Sigmoid colon (tissue), 4 donors: ENCODE data around the gene BTC.
"Not testable (repeated sequence)": the region's sequence is repeated elsewhere in the genome, so short reads cannot be mapped to it uniquely, and the experiment has no call there.

Experiments
- EP300 ChIP-seq, 4 donors: sonication (generic); formaldehyde crosslinking; IDR thresholded peaks; one replicate each; pipeline ENCODE4 v1.6.1; 2017; ENCODE audit warnings: antibody characterized with exemption in 4 of 4
- POLR2A ChIP-seq, 2 donors: fragments of 450-650 bp; IDR thresholded peaks; one replicate each; pipeline ENCODE4 v1.6.1; 2016; ENCODE audit warnings: antibody characterized with exemption in 2 of 2, mild to moderate bottlenecking in 2 of 2, moderate library complexity in 2 of 2
- POLR2AphosphoS5 ChIP-seq, 4 donors: sonication (generic); formaldehyde crosslinking; IDR thresholded peaks; one replicate each; pipeline ENCODE4 v1.6.1; 2017; ENCODE audit warnings: antibody characterized with exemption in 4 of 4
- TF ChIP-seq, protein P1 (sequence below), 4 experiments: fragments of 450-650 bp in 3 of 4; fragments of 200-600 bp in 1 of 4; IDR thresholded peaks; one replicate each; pipeline ENCODE4 v1.5.1; 2016 to 2019; ENCODE audit warnings: antibody characterized with exemption in 4 of 4, mild to moderate bottlenecking in 3 of 4, moderate library complexity in 2 of 4

- TF ChIP-seq POLR2A, POLR2AphosphoS5, EP300 (IDR thresholded peaks at IDR 0.05): not testable (repeated sequence)
- TF ChIP-seq, protein P1, sequence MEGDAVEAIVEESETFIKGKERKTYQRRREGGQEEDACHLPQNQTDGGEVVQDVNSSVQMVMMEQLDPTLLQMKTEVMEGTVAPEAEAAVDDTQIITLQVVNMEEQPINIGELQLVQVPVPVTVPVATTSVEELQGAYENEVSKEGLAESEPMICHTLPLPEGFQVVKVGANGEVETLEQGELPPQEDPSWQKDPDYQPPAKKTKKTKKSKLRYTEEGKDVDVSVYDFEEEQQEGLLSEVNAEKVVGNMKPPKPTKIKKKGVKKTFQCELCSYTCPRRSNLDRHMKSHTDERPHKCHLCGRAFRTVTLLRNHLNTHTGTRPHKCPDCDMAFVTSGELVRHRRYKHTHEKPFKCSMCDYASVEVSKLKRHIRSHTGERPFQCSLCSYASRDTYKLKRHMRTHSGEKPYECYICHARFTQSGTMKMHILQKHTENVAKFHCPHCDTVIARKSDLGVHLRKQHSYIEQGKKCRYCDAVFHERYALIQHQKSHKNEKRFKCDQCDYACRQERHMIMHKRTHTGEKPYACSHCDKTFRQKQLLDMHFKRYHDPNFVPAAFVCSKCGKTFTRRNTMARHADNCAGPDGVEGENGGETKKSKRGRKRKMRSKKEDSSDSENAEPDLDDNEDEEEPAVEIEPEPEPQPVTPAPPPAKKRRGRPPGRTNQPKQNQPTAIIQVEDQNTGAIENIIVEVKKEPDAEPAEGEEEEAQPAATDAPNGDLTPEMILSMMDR (IDR thresholded peaks at IDR 0.05), result not testable (repeated sequence)
Measured at GRCh38 chr4:74812056-74812455, 17.7 kb upstream of the BTC start.
